H1 (cell line): ENCODE data around the gene PDZD11. TPM values are rescaled to one million over a fixed set of nuclear protein-coding genes. Genes with fewer than 3 reads are reported as not detected.

Experiments used
- CTCF ChIA-PET: fragments of 300-600 bp; sonication (Branson Sonifier 250); formaldehyde crosslinking; loops from one replicate; lab custom pipeline; 2021; ENCODE audit not compliant: partially characterized antibody; lab: Charles Lee
- POLR2A ChIA-PET: fragments of 300-600 bp; sonication (Branson Sonifier 250); formaldehyde crosslinking; loops from one replicate; lab custom pipeline; 2021; ENCODE audit warnings: inconsistent platforms; ENCODE audit not compliant: partially characterized antibody; lab: Charles Lee
- DNase-seq, 2 experiments: peaks; one replicate each; pipeline versions ENCODE4 v3.0.0 to v3.0.0-alpha.2; 2010 to 2022; ENCODE audit warnings: low spot score in 2 of 2, low read depth in 1 of 2, mixed read lengths in 1 of 2
- FAIRE-seq: peaks from 2 replicates; lab custom pipeline; 2011; peaks lifted over from hg19 to GRCh38; lab: Jason Lieb, UNC
- H2AFZ ChIP-seq: 2 replicates; pipeline ENCODE4 v1.8.1; 2012; ENCODE audit warnings: low read length, inconsistent platforms
- H2AK5ac ChIP-seq: 2 replicates; pipeline ENCODE4 v1.6.1; 2013; ENCODE audit warnings: low read depth, low read length
- H2BK120ac ChIP-seq: replicated peaks from 2 replicates; pipeline ENCODE3; 2013; ENCODE audit warnings: low read depth, low read length, inconsistent platforms
- H2BK12ac ChIP-seq: 2 replicates; pipeline ENCODE4 v1.6.1; 2013; ENCODE audit warnings: low read depth, low read length
- H2BK15ac ChIP-seq: 2 replicates; pipeline ENCODE4 v1.6.1; 2013; ENCODE audit warnings: low read length
- H2BK20ac ChIP-seq: 2 replicates; pipeline ENCODE4 v1.6.1; 2013; ENCODE audit warnings: low read length
- H2BK5ac ChIP-seq: 2 replicates; pipeline ENCODE4 v1.6.1; 2013; ENCODE audit warnings: low read depth, low read length
- H3K14ac ChIP-seq: 2 replicates; pipeline ENCODE4 v1.6.1; 2013; ENCODE audit warnings: inconsistent platforms; ENCODE audit not compliant: insufficient read length
- H3K18ac ChIP-seq: 2 replicates; pipeline ENCODE4 v1.6.1; 2013; ENCODE audit warnings: low read length; ENCODE audit errors: extremely low read depth
- H3K23ac ChIP-seq: 2 replicates; pipeline ENCODE4 v1.6.1; 2013; ENCODE audit warnings: inconsistent platforms; ENCODE audit not compliant: insufficient read length
- H3K23me2 ChIP-seq: 2 replicates; pipeline ENCODE4 v1.6.1; 2013; ENCODE audit warnings: low read depth, low read length
- H3K27ac ChIP-seq: 2 replicates; pipeline ENCODE4 v1.6.1; 2011; ENCODE audit warnings: low read depth, low read length, inconsistent platforms
- H3K27me3 ChIP-seq, 4 experiments: replicated peaks in 1 of 4; 1 replicate in 1 of 4; 2 replicates in 3 of 4; pipeline versions ENCODE4 v1.6.1 to v1.8.1; 2011 to 2013; ENCODE audit warnings: low read length in 3 of 4, mild to moderate bottlenecking in 3 of 4, inconsistent platforms in 2 of 4, mixed read lengths in 2 of 4, moderate library complexity in 1 of 4; ENCODE audit not compliant: control insufficient read depth in 3 of 4, insufficient read depth in 3 of 4; ENCODE audit errors: extremely low read depth in 1 of 4
- H3K36me3 ChIP-seq, 4 experiments: 2 replicates each; pipeline versions ENCODE4 v1.6.1 to v1.8.1; 2011 to 2013; ENCODE audit warnings: mild to moderate bottlenecking in 4 of 4, low read length in 3 of 4, moderate library complexity in 2 of 4, control low read depth in 1 of 4, inconsistent platforms in 1 of 4; ENCODE audit not compliant: insufficient read depth in 4 of 4, control insufficient read depth in 2 of 4
- H3K4ac ChIP-seq: replicated peaks from 2 replicates; pipeline ENCODE3; 2013; ENCODE audit warnings: low read length, low read depth, mixed read lengths, inconsistent platforms; ENCODE audit not compliant: insufficient read length
- H3K4me1 ChIP-seq, 4 experiments: replicated peaks in 1 of 4; 1 replicate in 1 of 4; 2 replicates in 3 of 4; pipeline versions ENCODE4 v1.6.1 to v1.8.1; 2011 to 2013; ENCODE audit warnings: low read length in 3 of 4, inconsistent platforms in 2 of 4, mixed read lengths in 1 of 4; ENCODE audit not compliant: insufficient read depth in 4 of 4, control insufficient read depth in 3 of 4
- H3K4me2 ChIP-seq, 2 experiments: 2 replicates each; pipeline versions ENCODE4 v1.6.1 to v1.8.1; 2011 to 2013; ENCODE audit warnings: low read depth in 2 of 2, low read length in 2 of 2, control low read depth in 1 of 2, inconsistent platforms in 1 of 2, mild to moderate bottlenecking in 1 of 2; ENCODE audit not compliant: insufficient read depth in 1 of 2
- H3K4me3 ChIP-seq, 4 experiments: fragments of 200-600, 300-600 bp in 1 of 4; sonication (generic), shearing (Covaris generic), sonication (Bioruptor Twin) in 1 of 4; 2 replicates each; pipeline versions ENCODE4 v1.5.1 to v1.8.1; 2011 to 2016; ENCODE audit warnings: low read length in 4 of 4, low read depth in 3 of 4, control low read depth in 2 of 4, inconsistent platforms in 2 of 4, mild to moderate bottlenecking in 2 of 4, mixed read lengths in 1 of 4, moderate library complexity in 1 of 4; ENCODE audit not compliant: insufficient read depth in 2 of 4; ENCODE audit errors: extremely low read depth in 1 of 4
- H3K56ac ChIP-seq: replicated peaks from 2 replicates; pipeline ENCODE3; 2013; ENCODE audit warnings: low read depth, mild to moderate bottlenecking, mixed read lengths, low read length, inconsistent platforms; ENCODE audit not compliant: insufficient read length
- H3K79me1 ChIP-seq: 2 replicates; pipeline ENCODE4 v1.6.1; 2013; ENCODE audit warnings: low read depth, low read length, control low read depth
- H3K79me2 ChIP-seq, 2 experiments: 2 replicates each; pipeline versions ENCODE4 v1.6.1 to v1.8.1; 2012 to 2013; ENCODE audit warnings: low read length in 2 of 2, mild to moderate bottlenecking in 2 of 2, inconsistent platforms in 1 of 2; ENCODE audit not compliant: insufficient read depth in 2 of 2, control insufficient read depth in 1 of 2
- H3K9ac ChIP-seq, 4 experiments: replicated peaks in 1 of 4; 1 replicate in 1 of 4; 2 replicates in 3 of 4; pipeline versions ENCODE4 v1.6.1 to v1.8.1; 2011 to 2013; ENCODE audit warnings: low read depth in 3 of 4, low read length in 3 of 4, control low read depth in 2 of 4, mild to moderate bottlenecking in 2 of 4, moderate library complexity in 2 of 4, inconsistent platforms in 1 of 4; ENCODE audit errors: extremely low read depth in 1 of 4
- H3K9me3 ChIP-seq, 2 experiments: 2 replicates each; pipeline versions ENCODE4 v1.6.1 to v1.8.1; 2012 to 2013; ENCODE audit warnings: mild to moderate bottlenecking in 2 of 2, moderate library complexity in 2 of 2, control low read depth in 1 of 2, inconsistent platforms in 1 of 2, low read depth in 1 of 2, low read length in 1 of 2, mixed read lengths in 1 of 2; ENCODE audit not compliant: insufficient read depth in 2 of 2
- H4K20me1 ChIP-seq, 2 experiments: replicated peaks in 1 of 2; 2 replicates each; pipeline versions ENCODE3 to v1.8.1; 2011 to 2013; ENCODE audit warnings: inconsistent platforms in 2 of 2, low read length in 2 of 2, mild to moderate bottlenecking in 1 of 2; ENCODE audit not compliant: insufficient read depth in 2 of 2, control insufficient read depth in 1 of 2
- H4K5ac ChIP-seq: 2 replicates; pipeline ENCODE4 v1.6.1; 2013; ENCODE audit warnings: low read length, low read depth, mixed read lengths, inconsistent platforms; ENCODE audit not compliant: insufficient read length
- H4K8ac ChIP-seq: 2 replicates; pipeline ENCODE4 v1.8.0; 2013; ENCODE audit warnings: mild to moderate bottlenecking, moderate library complexity, low read length, inconsistent platforms; ENCODE audit not compliant: insufficient read depth; ENCODE audit errors: extremely low read depth
- H4K91ac ChIP-seq: replicated peaks from 2 replicates; pipeline ENCODE3; 2013; ENCODE audit warnings: low read length, mixed read lengths, inconsistent platforms; ENCODE audit not compliant: insufficient read length
- SIN3A ChIP-seq, 2 experiments: IDR thresholded peaks in 1 of 2; conservative IDR thresholded peaks in 1 of 2; 2 replicates each; pipeline ENCODE4 v1.6.1; 2011 to 2012; ENCODE audit warnings: low read length in 2 of 2, improper control_type of control experiment in 1 of 2, low read depth in 1 of 2, mild to moderate bottlenecking in 1 of 2
- SP2 ChIP-seq: IDR thresholded peaks from 2 replicates; pipeline ENCODE4 v1.6.1; 2012; ENCODE audit warnings: mild to moderate bottlenecking, low read length, inconsistent platforms
- WGBS, 2 experiments: shearing (Covaris generic) in 1 of 2; methylation state at CpG; one replicate each; pipeline versions ENCODE4 v1.1.6 to v1.1.7; 2013 to 2015; ENCODE audit warnings: low lambda C conversion rate in 2 of 2, mixed read lengths in 2 of 2, inconsistent platforms in 1 of 2, low coverage in 1 of 2, missing lambda C conversion rate in 1 of 2; ENCODE audit not compliant: insufficient replicate concordance in 2 of 2, insufficient coverage in 1 of 2, insufficient read length in 1 of 2; ENCODE audit errors: extremely low coverage in 1 of 2, missing lambda C conversion rate in 1 of 2; 5-methylcytosine and 5-hydroxymethylcytosine counted together
- polyA plus RNA-seq, 7 experiments: library from polyadenylated mRNA; depleted of rRNA in 3 of 7; stranded (reverse) in 5 of 7; unstranded in 2 of 7; fragments of >200 nt in 5 of 7; fragments of 200-250 nt in 2 of 7; gene quantifications; 1 replicate in 5 of 7; 2 replicates in 1 of 7; 4 replicates in 1 of 7; pipeline versions ENCODE4 v1.2.1 to v1.2.3, GENCODE V29; 2011 to 2013; ENCODE audit warnings: missing spikeins in 2 of 7, mixed read lengths in 2 of 7
- total RNA-seq: library from RNA; stranded (reverse); fragmentation: NEBNext Ultra II Directional; extraction: Animal tissue kit (Norgen Biotek cat#: 25700); gene quantifications from 2 replicates; pipeline ENCODE4 v1.2.1, GENCODE V29; 2021

PDZD11 gene
- total and polyA plus RNA-seq, 2 of the 8 experiments (the other 6 are each of a cell fraction or from before 2014, with no cell fraction given), result 31.5 to 55.9 TPM

DNA sequence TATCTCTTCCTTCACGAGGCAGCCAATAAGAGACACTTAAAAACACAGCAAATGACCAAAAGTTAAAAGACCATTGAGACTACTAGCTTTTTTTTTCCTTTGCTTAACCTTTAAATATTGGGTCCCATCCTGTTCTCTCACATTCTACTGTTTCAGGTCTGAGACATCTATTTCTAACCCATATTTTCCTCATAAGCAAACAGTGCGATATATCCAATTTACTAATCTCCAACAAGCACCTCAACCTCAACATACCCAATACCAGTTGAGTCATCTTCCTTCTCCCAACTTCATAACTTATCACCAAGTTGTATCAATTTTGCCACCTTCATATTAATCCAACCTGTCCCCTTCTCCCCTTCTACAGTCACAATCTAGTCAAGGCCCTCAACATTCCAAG, 48.2 kb downstream of the PDZD11 start:
- no peak overlapping the region for H2BK5ac ChIP-seq
- no peak overlapping the region for H2AFZ ChIP-seq
- no peak overlapping the region for H2BK12ac ChIP-seq
- H3K14ac ChIP-seq, result no peak overlapping the region
- no peak overlapping the region for H4K91ac ChIP-seq
- no peak overlapping the region for H4K8ac ChIP-seq
- 100% methylated on average over 2 of the region's 2 CpGs; no CpG with 5 or more reads in 1 of the 2 experiments for WGBS, 2 experiments
- H3K9ac ChIP-seq, result no peak overlapping the region
- no peak overlapping the region for H2AK5ac ChIP-seq
- no peaks in the 10 kb centered on the region for H3K27me3 ChIP-seq
- H4K20me1 ChIP-seq, result no peaks in the 10 kb centered on the region
- no peak overlapping the region for H4K5ac ChIP-seq
- H3K79me1 ChIP-seq, result no peaks in the 10 kb centered on the region
- FAIRE-seq, result no peak
- no peak overlapping the region for H2BK20ac ChIP-seq
- H3K36me3 ChIP-seq, result no peaks in the 10 kb centered on the region
- H3K4me1 ChIP-seq, result no peaks in the 10 kb centered on the region
- no peak overlapping the region for H3K4me3 ChIP-seq
- no peaks in the 10 kb centered on the region for H3K23me2 ChIP-seq
- H3K9me3 ChIP-seq, result no peaks in the 10 kb centered on the region
- H3K56ac ChIP-seq, result no peak overlapping the region
- H3K27ac ChIP-seq, result no peak overlapping the region
- no peak overlapping the region for H2BK15ac ChIP-seq
- no peak for TF ChIP-seq SP2
- TF ChIP-seq SIN3A (conservative IDR thresholded peaks at IDR 0.05 in 1 of 2, IDR thresholded peaks at IDR 0.05 in 1 of 2; ENCODE audit: low read depth in 1 of 2, low read length in 2 of 2), result no peak
- H3K4me2 ChIP-seq, result no peak overlapping the region
- H2BK120ac ChIP-seq, result no peak overlapping the region
- no peak for DNase-seq
- no peak overlapping the region for H3K18ac ChIP-seq
- H3K4ac ChIP-seq, result no peak overlapping the region
- POLR2A ChIA-PET, result no interaction called here
- CTCF ChIA-PET, result no interaction called here
- H3K79me2 ChIP-seq, result no peaks in the 10 kb centered on the region
- no peak overlapping the region for H3K23ac ChIP-seq
